Effector CD4-positive, alpha-beta T cell (primary cell): ENCODE measurements around the gene CDKN1B.

Experiments
- DNase-seq: peaks from one replicate; pipeline ENCODE4 v3.0.0-alpha.2; 2020

CDKN1B gene

GRCh38 chr12:12759234-12759915 lies 42.2 kb downstream of the CDKN1B start:
- DNase-seq: no peak

DNA sequence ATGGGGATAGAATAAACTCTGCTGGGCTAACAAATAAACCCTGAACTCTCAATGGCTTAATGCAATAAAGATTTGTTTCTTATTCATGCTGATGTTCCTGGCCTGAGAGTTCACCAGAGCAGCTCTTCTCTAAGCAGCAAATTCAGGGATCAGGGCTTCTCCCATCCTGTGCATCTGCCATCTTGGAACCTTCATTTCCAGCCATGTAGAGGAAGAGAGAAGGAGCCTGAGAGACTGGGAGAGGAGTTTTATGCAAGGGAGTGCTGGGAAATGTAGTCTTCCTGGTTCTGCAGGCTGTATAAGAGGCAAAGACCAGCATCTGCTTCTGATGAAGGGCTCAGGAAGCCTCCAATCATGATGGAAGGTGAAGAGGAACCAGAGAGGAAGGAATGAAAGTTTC lies 47.7 kb downstream of the CDKN1B start:
- DNase-seq: no peak

DNA sequence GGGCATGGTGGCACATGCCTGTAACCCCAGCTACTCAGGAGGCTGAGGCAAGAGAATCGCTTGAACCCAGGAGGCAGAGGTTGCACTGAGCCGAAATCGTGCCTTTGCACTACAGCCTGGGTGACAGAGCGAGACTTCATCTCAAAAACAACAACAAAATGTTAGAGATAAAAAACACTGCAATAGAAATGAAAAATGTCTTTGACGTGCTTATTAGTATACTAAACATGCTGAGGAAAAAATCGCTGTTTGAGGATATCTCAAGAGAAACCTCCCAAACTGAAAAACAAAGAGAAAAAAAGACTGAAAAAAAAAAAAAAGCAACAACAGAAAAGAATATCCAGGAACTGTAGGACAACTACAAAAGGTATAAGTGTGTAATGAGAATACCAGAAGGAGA lies 53.1 kb downstream of the CDKN1B start:
- DNase-seq: no peak
